GM10847 (cell line): ENCODE results near the gene POLR3A.

Experiments used
- POLR2A ChIP-seq: IDR thresholded peaks from 2 replicates; pipeline ENCODE4 v1.6.1; 2011; ENCODE audit not compliant: insufficient read length; ENCODE audit errors: extremely low read depth

Gene POLR3A

DNA sequence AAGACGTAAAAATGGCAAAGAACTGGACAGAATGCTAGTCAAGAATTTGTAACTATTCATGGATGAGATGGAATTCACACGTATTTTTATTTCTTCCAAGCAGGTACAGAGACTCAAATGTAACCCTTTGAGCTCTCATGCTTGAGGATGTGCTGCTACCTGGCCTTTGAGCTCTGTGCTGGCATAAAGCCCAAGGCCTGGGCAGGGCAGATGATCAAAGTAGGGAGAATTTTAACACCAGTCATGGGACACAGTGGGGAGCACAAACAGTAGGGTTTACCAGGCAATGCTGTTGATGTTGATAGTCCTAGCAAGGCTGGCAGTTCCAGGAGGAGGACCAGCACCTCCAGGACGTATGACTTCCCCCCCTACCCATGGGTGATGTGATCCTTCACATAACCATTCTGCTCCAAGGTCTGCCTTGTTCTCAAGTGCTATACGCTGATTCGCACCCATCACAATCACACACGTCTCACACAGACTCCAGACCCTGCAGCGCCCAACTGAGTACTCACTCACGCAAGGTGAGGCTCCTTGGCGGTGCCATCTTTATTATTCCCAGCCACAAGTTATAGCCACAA is 54.1 kb downstream of the POLR3A start:
- no peak for TF ChIP-seq POLR2A

DNA sequence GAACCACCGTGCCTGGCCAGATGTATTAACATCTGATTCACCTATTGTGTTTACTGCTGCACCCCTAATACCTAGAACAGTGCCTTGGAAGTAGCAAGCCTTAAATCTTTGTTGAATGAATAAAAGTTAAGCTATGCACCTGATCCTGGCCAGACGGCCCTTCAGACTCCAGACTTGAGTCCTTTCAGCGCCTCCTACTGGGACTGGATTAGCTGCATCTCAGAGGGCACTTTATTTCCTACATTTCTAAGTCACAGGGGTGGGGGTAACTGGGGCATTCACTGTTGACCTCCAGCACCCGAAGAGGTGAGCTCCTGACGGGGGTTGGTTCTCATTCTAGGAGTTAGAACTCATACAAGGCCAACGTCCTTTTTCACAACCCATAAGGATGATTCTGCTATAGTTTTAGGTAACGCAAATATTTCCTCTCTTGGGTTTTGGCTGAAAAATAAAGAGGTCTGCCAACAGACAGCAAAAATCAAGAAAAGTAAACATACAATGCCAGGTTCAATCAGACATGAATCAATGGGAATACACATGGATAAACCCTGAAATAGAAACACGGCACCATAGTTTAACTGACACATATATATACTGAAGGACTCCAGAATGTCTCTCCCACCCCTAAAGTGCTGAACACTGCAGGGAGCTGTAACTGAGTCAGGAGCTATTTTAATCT is 54.8 kb downstream of the POLR3A start:
- TF ChIP-seq POLR2A, result no peak

GRCh38 chr10:77973276-77973675 is 56.0 kb downstream of the POLR3A start:
- no peak for TF ChIP-seq POLR2A

- no peak for TF ChIP-seq POLR2A
Measured at GRCh38 chr10:77972148-77972547, 57.2 kb downstream of the POLR3A start.

DNA sequence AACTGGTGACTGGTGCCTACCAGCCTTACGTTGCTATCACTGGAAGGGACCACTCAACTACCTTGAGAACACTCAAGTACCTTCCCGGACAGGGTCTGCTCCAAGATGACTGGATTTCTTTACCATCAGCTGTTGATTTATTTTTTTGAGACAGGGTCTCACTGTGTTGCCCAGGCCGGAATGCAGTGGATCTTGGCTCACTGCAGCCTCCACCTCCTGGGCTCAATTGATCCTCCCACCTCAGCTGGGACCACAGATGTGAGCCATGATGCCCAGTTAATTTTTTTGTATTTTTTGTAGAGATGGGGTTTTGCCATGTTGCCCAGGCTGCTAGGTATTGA is 57.5 kb downstream of the POLR3A start:
- no peak for TF ChIP-seq POLR2A

DNA sequence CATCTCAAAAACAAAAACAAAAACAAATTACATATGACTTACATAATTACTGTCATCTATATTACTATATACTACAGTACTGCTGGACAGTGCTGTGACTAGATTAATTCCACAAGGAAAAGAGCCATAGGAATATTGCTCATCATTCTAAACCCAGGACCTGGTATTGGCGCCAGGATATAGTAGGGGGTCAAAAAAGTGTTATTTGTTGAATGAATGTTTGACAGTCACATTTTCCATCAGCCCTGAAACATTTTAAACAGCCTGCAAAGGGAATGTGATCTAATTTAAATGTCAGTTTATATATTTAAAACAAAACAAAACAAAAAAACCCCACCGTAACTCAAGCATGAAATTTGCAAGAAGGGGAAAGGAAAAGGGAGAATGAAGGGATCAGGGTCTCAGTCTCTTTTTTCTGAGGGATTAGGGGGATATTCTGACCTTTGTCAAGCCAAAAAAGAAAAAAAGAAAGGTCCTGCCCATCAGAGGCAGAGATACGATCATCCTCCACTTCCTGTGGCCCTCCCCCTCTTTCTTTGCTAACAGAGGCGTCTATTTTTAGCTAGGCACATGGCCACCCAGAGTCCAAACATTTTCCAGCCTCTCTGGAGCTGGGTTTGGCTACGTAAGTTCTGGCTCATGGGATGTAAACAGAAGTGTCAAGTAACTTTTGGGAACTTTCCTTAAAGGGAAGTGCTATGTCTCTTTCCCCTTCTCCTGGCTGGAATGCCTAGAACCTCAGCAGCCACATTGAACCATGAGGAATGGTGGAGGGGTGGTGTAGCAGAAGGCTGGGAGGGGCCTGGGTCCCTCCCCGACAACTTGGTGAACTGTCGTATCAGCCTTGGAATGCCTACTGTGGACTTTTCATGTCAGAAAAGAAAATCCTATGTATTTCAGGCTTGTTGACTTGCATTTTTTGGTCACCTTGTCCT is 58.2 kb downstream of the POLR3A start:
- TF ChIP-seq POLR2A, result no peak

DNA sequence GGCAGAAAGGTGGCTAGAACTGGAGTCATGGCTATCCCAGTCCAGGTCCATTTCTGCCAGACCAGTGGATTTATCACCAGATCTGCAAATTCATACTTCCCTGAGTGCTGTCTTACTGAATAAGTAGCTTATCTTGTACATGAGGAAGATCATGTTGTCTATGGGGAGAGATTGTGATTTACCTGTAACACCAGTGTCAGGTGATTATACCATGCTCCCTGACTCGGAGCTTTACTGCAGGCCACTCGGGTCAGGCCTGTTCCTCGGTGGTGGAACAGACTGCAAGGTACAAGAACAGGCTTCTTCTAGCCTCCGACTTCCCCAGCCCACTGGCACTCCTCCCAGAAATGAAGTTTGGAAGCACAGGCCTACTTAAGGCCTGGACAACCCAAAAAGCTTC is 60.2 kb downstream of the POLR3A start:
- no peak for TF ChIP-seq POLR2A

DNA sequence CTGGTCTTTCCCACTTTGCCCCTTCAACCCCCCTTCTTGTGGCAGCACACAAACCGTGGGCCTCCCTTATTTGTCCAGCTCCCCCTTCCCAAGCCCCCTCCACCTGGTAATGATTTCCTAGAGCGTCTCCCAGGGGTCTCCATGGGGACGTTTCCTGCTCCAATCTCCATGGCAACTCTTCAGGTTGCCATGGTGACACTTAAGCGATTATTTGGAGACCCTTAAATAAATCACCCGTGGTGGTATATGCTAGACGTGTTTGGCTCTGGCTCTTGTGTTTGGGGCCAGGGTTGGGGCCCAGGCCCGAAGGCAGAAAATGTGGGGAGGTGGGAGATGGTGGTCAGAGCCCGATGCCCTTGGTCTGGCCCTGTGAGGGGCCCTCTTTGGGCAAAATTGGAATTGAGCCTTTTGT is 61.7 kb downstream of the POLR3A start:
- no peak for TF ChIP-seq POLR2A

GRCh38 chr10:77965294-77965693 is 64.0 kb downstream of the POLR3A start:
- no peak for TF ChIP-seq POLR2A

DNA sequence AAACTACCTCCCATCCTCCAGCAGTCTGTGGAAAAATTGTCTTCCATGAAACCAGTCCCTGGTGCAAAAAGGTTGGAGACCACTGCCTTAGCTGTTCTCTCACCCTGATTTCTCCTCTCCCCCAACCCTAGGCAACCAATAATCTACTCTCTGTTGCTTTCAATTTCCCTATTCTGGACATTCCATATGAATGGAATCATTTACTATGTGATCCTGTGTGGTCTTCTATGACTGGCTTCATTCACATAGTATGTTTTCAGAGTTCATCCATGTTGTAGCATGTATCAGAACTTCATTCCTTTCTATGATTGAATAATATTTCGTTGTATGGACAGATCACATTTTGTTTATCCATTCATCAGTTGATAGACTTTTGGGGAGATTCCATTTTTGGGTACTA is 64.5 kb downstream of the POLR3A start:
- no peak for TF ChIP-seq POLR2A

- no peak for TF ChIP-seq POLR2A
Measured at GRCh38 chr10:77963901-77964300, 65.4 kb downstream of the POLR3A start.

DNA sequence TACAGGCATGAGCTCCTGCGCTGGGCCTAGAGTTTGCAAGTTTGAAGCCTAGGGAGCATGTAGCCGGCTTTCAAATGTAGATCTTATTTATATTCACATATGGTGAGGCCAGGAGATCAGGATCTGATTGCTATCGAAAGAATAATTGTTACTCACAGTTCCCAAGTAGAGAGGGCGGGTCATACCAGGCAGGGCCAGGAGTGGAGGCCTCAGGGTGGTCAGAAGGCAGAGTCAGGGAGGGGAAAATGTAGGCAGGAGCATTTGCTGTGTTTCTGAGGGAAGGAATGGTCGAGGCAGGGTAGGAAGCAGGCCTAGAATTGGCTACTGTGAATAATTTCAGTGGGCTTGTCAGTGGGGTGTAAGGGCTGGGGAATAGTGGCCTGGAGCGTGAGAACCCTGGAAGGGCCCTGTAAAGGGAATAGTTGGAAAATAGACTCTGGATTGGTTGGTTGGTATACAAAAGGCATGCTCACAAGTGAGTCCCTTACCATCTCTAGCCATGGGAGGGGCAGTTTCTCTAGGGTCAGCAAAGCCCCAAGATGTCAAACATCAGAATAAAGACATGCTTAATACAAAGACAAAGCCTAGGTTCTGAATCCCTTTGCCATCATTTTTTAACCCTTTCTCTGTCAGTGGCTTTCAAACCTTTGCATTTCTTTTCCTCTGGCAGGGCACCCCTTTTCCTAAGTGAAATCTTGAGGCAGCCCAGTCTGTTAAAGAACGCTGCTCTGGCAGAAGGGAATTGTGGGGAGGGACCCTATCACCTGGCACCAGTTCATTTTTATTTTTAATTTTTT is 66.8 kb downstream of the POLR3A start:
- TF ChIP-seq POLR2A, result no peak

GRCh38 chr10:77961668-77962067 is 67.6 kb downstream of the POLR3A start:
- TF ChIP-seq POLR2A, result no peak

GRCh38 chr10:77960829-77961329 is 68.4 kb downstream of the POLR3A start:
- no peak for TF ChIP-seq POLR2A

DNA sequence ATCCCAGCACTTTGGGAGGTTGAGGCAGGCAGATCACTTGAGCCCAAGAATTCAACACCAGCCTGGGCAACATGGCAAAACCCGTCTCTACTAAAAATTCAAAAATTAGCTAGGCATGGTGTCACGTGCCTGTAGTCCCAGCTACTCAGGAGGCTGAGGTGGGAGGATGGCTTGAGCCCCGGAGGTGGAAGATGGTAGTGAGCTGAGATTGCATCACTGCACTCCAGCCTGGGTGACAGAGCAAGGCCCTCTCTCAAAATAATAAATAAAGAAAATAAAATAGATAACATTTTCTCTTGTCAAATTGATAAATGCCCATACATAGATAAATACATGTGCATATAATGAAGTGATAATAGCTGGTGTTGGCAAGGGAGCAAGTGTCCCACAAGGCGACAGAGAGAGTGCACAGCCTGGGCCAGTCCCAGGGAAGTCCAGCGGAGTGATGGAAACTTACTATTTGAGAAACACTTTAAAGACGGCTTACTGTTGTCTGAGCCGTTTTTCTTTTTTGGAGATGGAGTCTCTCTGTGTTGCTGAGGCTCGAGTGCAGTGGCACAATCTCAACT is 69.3 kb downstream of the POLR3A start:
- TF ChIP-seq POLR2A, result no peak
